Germinal center (tissue), 1 donor: ENCODE data around the gene LHFPL6.
"Not testable (repeated sequence)": the region's sequence is repeated elsewhere in the genome, so short reads cannot be mapped to it uniquely, and the experiment has no call there.

Experiments
- DNase-seq: peaks from one replicate; pipeline ENCODE4 v3.0.0; 2012; ENCODE audit warnings: mixed read lengths, low spot score

Gene LHFPL6

GRCh38 chr13:39347926-39348901 lies 254.8 kb downstream of the LHFPL6 start:
- DNase-seq: no peak

DNA sequence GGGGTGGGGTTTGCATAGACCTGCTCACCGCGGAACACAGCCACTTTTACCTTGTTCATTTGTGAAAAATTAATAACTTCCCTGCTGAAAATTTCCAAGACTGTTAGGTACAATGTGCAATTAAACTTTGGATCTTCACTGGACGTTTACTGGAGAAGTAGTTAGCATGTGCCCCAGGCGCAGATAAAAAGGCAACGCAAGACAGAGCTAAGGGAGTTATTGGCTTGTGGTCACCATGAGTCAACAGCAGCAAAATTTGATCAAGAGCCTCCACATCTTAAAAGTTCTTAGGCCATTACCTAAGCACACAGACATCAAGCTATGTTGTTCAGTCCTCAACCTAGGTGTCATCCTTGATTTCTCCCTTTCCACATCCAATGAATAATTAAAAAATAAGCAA lies 257.0 kb downstream of the LHFPL6 start:
- DNase-seq: no peak

- no peak for DNase-seq
These were observed 261.7 kb downstream of the LHFPL6 start for GRCh38 chr13:39341251-39341650.

GRCh38 chr13:39338114-39338513 lies 264.9 kb downstream of the LHFPL6 start:
- not testable (repeated sequence) for DNase-seq

DNA sequence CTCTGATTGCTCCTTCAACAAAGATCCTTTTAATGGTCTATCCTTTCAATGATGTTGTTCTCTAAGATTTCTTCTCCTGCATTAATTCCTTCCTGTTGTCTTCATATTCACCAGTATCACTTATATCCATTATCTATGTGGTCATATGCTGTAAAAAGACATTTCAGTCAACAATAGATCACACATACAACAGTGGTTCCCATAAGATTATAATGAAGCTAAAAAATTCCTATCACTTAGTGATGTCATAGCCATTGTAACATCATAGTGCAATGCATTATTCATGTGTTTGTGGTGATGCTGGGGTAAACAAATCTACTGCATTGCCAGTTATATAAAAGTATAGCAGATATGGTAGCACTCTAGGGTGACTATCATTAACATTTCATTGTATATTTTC lies 266.1 kb downstream of the LHFPL6 start:
- no peak for DNase-seq

DNA sequence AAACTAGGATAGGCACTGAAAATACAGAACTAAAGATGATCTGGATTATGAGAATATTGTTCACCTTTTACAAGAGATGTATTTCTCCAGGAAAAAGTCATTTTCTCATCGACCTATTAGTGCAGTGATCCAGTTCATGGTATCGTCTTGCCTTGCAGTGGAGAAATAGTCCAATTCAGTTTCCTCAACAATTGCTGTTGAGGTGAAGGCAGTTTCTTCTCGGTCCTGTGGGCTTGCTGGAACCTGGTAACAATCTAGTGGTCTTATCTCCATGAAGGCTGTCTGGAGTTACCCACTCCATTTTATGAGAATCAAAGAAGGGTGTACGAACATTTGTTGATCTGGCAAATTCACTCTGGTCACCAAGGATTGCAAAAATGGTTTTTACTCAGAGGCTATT lies 266.8 kb downstream of the LHFPL6 start:
- no peak for DNase-seq

DNA sequence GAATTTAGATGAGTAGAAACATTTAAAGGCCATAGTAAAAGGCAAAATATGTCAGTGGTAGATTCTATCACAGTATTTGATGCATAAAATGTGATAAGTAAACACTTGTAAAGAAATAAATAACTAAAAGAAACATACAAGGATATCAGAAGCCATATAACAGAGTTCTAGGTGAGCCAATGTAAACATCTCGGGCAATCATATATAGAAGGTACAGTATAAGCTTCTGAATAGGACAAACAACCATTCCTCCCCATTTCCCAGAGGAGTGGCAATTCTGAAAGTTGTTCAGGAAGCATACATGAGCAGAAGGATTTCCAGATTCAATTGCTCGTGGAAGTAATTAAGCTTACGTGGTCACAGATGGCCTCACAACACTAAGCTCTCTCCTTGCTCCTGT lies 267.3 kb downstream of the LHFPL6 start:
- DNase-seq: no peak

DNA sequence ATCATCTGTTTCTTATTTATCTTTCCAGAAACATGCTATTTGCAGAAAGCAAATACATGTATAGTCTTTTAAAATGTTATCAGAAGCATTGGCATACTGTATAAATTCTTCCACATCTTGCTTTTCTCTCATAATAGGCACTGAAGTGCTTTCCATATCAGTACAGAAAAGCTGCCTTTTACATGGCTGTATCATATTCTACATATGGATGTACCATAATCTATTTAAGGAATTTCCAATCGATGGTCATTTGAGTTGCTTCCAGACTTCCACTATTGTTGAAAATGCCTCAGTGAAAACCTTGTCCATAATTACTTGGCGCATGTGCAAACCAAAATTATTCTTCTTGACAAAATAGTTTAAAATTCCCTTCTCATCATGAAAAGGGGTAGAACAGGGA lies 272.5 kb downstream of the LHFPL6 start:
- no peak for DNase-seq

- DNase-seq: no peak
These were observed 273.8 kb downstream of the LHFPL6 start for GRCh38 chr13:39329182-39329639.

- DNase-seq: no peak
These were observed 275.9 kb downstream of the LHFPL6 start for GRCh38 chr13:39327172-39327479.

- DNase-seq: no peak
These were observed 276.4 kb downstream of the LHFPL6 start for GRCh38 chr13:39326469-39327171.

DNA sequence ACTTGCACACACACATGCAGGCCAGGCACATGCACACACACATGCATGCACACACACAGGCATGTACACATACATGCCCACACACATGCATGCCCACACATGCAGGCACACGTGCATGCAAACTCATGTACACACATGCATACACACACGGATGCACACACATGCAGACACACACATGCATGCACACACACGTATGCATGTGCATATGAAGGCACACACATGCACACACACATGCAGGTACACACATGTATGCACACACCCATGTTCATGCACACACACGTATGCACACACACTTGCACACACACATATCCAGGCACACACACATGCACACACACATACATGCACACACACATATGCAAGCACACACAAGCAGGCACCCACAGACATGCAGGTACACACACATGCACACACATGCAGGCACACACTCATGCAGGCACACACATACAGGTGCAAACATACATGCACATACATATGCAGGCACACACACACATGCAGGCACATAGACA lies 278.1 kb downstream of the LHFPL6 start:
- no peak for DNase-seq

DNA sequence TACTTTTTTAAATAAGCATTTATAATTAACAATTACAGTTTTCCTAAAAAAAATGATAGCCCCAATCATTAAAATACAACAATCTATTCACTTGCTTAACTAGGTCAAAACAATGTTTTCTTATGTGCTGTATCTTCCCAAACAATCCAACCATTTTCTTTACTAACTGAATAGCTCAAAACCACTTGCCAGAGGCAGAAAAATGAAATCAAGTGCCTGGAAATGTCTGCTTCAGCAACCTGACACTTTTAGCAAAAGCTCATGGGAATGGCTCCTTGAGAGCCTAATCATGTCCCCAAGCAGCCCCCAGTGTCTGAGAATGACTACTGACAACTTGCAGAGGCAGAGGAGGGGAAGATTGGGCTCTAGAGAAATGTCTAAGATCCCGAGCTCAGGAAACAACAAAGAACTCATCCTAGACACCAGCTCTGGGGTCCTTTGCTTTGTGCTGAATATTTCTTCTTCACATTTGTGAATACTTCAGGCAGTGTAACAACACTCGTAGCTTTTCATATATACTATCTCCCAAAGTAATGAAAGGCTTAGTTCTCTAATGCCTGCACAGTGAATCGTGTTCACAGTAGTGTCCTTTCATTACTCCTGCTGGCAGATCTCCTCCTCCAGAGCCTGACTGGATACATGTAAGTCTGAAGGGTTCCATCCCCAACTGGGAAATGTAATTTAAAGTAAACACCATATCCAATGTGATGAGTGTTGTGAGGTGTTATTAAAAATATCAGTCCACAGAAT lies 280.0 kb downstream of the LHFPL6 start:
- no peak for DNase-seq

DNA sequence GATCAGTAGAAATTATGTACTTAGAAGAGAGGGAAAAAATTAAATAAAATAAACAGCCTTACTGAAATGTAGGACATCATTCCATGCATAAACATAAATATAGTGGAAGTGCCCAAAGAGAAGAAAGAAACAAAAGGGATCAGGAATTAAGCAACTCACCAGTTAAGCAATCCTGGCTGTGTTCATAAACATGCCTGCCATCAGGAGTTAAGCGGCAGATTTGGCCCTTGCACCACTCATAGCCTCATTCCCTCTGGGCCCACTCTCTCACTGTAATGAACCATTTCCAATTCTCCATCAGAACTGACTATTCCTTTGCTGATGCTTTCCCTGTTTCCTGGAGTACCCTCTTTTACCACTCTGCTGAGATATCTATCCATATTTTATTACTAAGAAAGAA lies 281.4 kb downstream of the LHFPL6 start:
- DNase-seq: no peak

DNA sequence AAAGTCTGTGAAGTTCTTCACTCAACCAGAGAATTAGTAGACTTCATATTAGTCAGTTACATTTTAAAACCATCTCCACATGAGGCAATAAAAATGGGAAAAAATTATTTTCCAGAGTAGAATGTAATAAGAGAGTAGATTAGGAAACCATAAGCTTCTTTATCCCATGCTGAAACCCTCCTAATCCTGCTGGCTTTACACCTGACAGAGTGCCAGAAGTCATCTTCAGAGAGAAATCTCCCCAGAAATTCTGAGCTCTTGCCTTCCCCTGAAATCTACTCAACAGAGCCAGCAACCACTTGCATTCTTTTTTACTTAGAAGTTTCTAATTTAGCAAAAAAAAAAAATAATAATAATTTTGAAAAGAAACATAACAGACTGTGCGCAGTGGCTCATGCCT lies 284.8 kb downstream of the LHFPL6 start:
- DNase-seq: no peak

DNA sequence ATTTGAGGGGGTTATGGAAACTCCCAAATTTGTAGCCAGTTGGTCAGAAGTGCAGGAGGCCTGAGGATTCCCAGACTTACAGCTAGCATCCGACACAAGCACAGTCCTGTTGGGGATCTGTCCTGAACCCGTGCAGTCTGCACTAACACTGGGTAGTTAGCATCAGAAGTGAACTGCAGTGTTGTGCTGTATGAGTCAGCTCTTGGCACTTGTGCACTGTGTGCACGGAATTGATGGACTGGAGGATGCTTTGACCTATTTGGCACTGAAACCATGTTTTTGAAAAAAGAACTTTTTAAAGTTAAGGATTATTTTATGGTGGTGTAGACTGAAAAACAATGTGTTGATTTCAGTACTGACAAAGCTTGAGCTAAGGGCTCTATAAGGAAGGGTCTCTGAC lies 285.7 kb downstream of the LHFPL6 start:
- DNase-seq: no peak

DNA sequence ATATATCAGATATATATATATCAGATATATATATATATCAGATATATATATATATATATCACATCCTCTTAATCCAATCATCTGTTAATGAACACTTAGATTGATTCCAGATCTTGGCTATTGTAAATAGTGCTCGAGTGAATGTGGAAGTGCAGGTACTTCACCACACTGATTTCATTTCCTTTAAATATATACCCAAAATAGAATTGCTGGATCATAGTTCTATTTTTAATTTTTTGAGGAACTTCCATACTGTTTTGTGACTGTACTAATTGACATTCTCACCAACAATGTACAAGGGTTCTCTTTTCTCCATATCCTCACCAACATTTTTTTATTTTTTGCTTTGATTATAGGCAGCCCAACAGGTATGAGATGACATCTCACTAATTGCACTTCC lies 287.2 kb downstream of the LHFPL6 start:
- no peak for DNase-seq

- DNase-seq: no peak
These were observed 289.3 kb downstream of the LHFPL6 start for GRCh38 chr13:39313721-39314120.

DNA sequence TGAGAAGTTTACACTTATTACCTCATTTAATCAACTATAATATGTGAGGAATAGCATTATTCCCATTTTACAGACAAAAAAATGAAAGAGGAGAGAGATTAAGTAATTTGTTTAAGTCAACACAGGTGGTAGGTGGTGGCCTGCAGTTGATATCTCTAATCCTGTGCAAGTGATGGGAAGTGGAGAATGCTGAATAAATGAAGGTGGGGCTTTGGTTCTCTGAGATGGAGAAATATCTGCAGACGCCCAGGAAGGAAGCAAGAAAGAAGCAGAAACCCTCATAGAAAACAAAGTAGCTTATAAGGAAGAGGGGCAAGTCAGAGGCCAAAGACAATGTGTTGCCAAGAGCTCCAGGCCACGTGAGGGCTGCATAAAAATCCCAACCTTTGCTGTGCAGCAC lies 290.4 kb downstream of the LHFPL6 start:
- no peak for DNase-seq

- no peak for DNase-seq
These were observed 291.4 kb downstream of the LHFPL6 start for GRCh38 chr13:39311619-39312018.

DNA sequence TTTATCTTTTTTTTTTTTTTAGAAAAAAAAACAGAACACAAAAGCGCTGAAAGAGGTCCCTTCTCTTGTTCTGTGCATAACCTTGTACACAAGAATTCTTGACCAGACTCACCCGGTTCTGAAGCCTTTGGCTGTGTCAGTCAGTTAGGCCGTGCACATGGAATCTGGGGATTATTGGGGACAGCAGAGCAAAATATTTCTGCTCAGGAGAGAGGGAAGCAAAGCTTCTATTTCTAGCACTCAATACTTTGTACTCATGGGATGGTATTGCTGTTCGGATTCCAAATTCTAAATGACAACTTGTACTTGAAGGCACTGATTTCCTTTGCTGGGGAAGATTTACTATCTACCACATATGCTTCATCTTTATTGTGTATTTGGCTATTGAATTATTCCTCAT lies 292.0 kb downstream of the LHFPL6 start:
- no peak for DNase-seq
